Left lobe of liver (tissue), 1 donor: Measurements from ENCODE around the gene STMN1. TPM values are rescaled to one million over a fixed set of nuclear protein-coding genes. Genes with fewer than 3 reads are reported as not detected.

Source experiments
- total RNA-seq: library from RNA; stranded (reverse); gene quantifications from one replicate; pipeline ENCODE4 v1.2.1, GENCODE V29; 2021
- donor health status: DM: no; HTN: yes; CAD: no.

Gene STMN1
- total RNA-seq, 1 donor from 2014 or later = 5.2 TPM

Other genes starting within 250 kb of the STMN1 start
- 13.5 TPM for gene SELENON, start 106.2 kb downstream of the STMN1 start, total RNA-seq
- 52.7 TPM for gene MTFR1L, start 86.5 kb downstream of the STMN1 start, total RNA-seq
- not detected for gene AUNIP, start 47.0 kb downstream of the STMN1 start, total RNA-seq
- gene PAQR7, start 30.7 kb downstream of the STMN1 start, total RNA-seq = 5.1 TPM
- gene PAFAH2, start 91.6 kb upstream of the STMN1 start, total RNA-seq = 23.1 TPM
- gene EXTL1, start 115.4 kb upstream of the STMN1 start, total RNA-seq = not detected
- gene SLC30A2, start 139.7 kb upstream of the STMN1 start, total RNA-seq = 0.33 TPM
- gene TRIM63, start 161.2 kb upstream of the STMN1 start, total RNA-seq = 0.20 TPM
- gene PDIK1L, start 205.4 kb upstream of the STMN1 start, total RNA-seq = 6.3 TPM